NCI-H2171 treated with DMSO at 0.1 percent for 48 hours (cell line): Measurements from ENCODE around the gene MED13L.

Experiments used
- DNase-seq: peaks from one replicate; lab custom pipeline; 2025; lab: John Stamatoyannopoulos, UW

Gene MED13L

GRCh38 chr12:116087962-116088361, 189.5 kb downstream of the MED13L start:
- no peak for DNase-seq

- DNase-seq, result no peak
Observed at GRCh38 chr12:116087399-116087798, 190.1 kb downstream of the MED13L start.

GRCh38 chr12:116080415-116080814, 197.1 kb downstream of the MED13L start:
- DNase-seq, result no peak

GRCh38 chr12:116078396-116078795, 199.1 kb downstream of the MED13L start:
- no peak for DNase-seq

GRCh38 chr12:116077431-116077830, 200.1 kb downstream of the MED13L start:
- no peak for DNase-seq

- DNase-seq, result no peak
Observed at GRCh38 chr12:116076399-116076798, 201.1 kb downstream of the MED13L start.

- no peak for DNase-seq
Observed at GRCh38 chr12:116074686-116075085, 202.8 kb downstream of the MED13L start.

GRCh38 chr12:116071555-116072230, 205.8 kb downstream of the MED13L start:
- no peak for DNase-seq

GRCh38 chr12:116070444-116070843, 207.0 kb downstream of the MED13L start:
- DNase-seq, result no peak

GRCh38 chr12:116069943-116070342, 207.6 kb downstream of the MED13L start:
- no peak for DNase-seq

- no peak for DNase-seq
Observed at GRCh38 chr12:116068853-116069252, 208.6 kb downstream of the MED13L start.

- DNase-seq, result no peak
Observed at GRCh38 chr12:116068371-116068770, 209.1 kb downstream of the MED13L start.

- DNase-seq, result no peak
Observed at GRCh38 chr12:116067892-116068291, 209.6 kb downstream of the MED13L start.

GRCh38 chr12:116066381-116067230, 210.9 kb downstream of the MED13L start:
- DNase-seq, result peak; percentile 36

- DNase-seq, result no peak
Observed at GRCh38 chr12:116065606-116066005, 211.9 kb downstream of the MED13L start.

- no peak for DNase-seq
Observed at GRCh38 chr12:116064493-116064892, 213.0 kb downstream of the MED13L start.

- DNase-seq, result no peak
Observed at GRCh38 chr12:116062698-116063097, 214.8 kb downstream of the MED13L start.

- DNase-seq, result no peak
Observed at GRCh38 chr12:116060764-116061163, 216.7 kb downstream of the MED13L start.

- no peak for DNase-seq
Observed at GRCh38 chr12:116059904-116060303, 217.6 kb downstream of the MED13L start.

- DNase-seq, result no peak
Observed at GRCh38 chr12:116058574-116058973, 218.9 kb downstream of the MED13L start.

GRCh38 chr12:116057356-116057755, 220.1 kb downstream of the MED13L start:
- no peak for DNase-seq

GRCh38 chr12:116055895-116056607, 221.4 kb downstream of the MED13L start:
- DNase-seq, result no peak

- DNase-seq, result no peak
Observed at GRCh38 chr12:116054280-116054679, 223.2 kb downstream of the MED13L start.
